Thoracic aorta (tissue), 2 donors: ENCODE data around the gene ERMP1. TPM values are rescaled to one million over a fixed set of nuclear protein-coding genes. Genes with fewer than 3 reads are reported as not detected.

Experiments
- ATAC-seq: fragments of 150-250 bp; one replicate; pipeline ENCODE4 v1.8.0; 2017; ENCODE audit warnings: low read depth; ENCODE audit not compliant: insufficient number of reproducible peaks, low FRiP score
- DNase-seq: peaks from one replicate; pipeline ENCODE4 v3.0.0-alpha.2; 2020; ENCODE audit warnings: low spot score
- H3K27ac ChIP-seq, 2 donors: fragments of 200-600 bp; sonication (generic); 1 replicate in 1 of 2; 2 replicates in 1 of 2; pipeline ENCODE4 v1.5.1; 2016; ENCODE audit warnings: mild to moderate bottlenecking in 2 of 2, moderate library complexity in 2 of 2
- H3K27me3 ChIP-seq: fragments of 200-600 bp; sonication (generic); replicated peaks from 2 replicates; pipeline ENCODE4 v1.6.0; 2016; ENCODE audit warnings: mild to moderate bottlenecking; ENCODE audit not compliant: insufficient read depth
- H3K36me3 ChIP-seq: fragments of 200-600 bp; sonication (generic); one replicate; pipeline ENCODE4 v1.5.1; 2016
- H3K4me1 ChIP-seq, 2 donors: fragments of 200-600 bp; sonication (generic); 1 replicate in 1 of 2; 2 replicates in 1 of 2; pipeline versions ENCODE4 v1.5.1 to v1.6.0; 2016; ENCODE audit warnings: low read depth in 2 of 2, mild to moderate bottlenecking in 1 of 2; ENCODE audit not compliant: control insufficient read depth in 1 of 2
- H3K4me3 ChIP-seq: fragments of 200-600 bp; sonication (generic); 2 replicates; pipeline ENCODE4 v1.5.1; 2016; ENCODE audit warnings: mild to moderate bottlenecking
- H3K9me3 ChIP-seq: fragments of 200-600 bp; sonication (generic); 2 replicates; pipeline ENCODE4 v1.5.1; 2016
- total RNA-seq, 2 donors: library from RNA; depleted of rRNA; stranded (reverse); fragments of >200 nt; gene quantifications; one replicate each; pipeline versions ENCODE4 v1.1.0 to v1.2.3, GENCODE V29; 2016
- TF ChIP-seq, protein P1 (sequence below): fragments of 200-600 bp; sonication (generic); IDR thresholded peaks from one replicate; pipeline ENCODE4 v1.5.1; 2019; ENCODE audit warnings: antibody characterized with exemption

Gene ERMP1
- total RNA-seq, 2 donors from 2014 or later: 9.0 to 14.5 TPM

DNA sequence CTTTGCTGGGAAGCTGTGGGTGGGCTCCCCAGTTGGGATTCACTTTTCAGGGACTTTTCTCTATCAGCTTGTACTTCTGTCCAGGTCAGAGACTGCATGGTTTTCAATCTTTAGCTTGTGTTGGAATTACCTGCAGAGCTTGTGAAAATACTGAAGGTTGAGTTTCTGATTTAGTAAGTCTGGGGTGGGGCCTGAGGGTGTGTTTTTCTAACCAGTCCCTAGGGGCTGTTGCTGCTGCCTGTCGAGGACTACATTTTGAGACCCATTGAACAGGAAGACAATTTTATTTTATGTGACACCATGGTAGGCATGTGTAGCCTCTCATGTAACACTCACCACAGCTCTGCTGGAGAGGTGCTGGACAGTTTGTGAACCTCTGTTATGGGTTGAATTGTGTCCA is 43.1 kb upstream of the ERMP1 start:
- no peak for DNase-seq
- Histone ChIP-seq H3K27me3 (no peaks in the 10 kb centered on the region), H3K9me3 (no peaks in the 10 kb centered on the region), H3K4me3 (no peak overlapping the region), H3K27ac (no peak overlapping the region), H3K36me3 (no peaks in the 10 kb centered on the region), H3K4me1 (no peaks in the 10 kb centered on the region)
- no peak for ATAC-seq
- TF ChIP-seq, protein P1, sequence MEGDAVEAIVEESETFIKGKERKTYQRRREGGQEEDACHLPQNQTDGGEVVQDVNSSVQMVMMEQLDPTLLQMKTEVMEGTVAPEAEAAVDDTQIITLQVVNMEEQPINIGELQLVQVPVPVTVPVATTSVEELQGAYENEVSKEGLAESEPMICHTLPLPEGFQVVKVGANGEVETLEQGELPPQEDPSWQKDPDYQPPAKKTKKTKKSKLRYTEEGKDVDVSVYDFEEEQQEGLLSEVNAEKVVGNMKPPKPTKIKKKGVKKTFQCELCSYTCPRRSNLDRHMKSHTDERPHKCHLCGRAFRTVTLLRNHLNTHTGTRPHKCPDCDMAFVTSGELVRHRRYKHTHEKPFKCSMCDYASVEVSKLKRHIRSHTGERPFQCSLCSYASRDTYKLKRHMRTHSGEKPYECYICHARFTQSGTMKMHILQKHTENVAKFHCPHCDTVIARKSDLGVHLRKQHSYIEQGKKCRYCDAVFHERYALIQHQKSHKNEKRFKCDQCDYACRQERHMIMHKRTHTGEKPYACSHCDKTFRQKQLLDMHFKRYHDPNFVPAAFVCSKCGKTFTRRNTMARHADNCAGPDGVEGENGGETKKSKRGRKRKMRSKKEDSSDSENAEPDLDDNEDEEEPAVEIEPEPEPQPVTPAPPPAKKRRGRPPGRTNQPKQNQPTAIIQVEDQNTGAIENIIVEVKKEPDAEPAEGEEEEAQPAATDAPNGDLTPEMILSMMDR: no peak

DNA sequence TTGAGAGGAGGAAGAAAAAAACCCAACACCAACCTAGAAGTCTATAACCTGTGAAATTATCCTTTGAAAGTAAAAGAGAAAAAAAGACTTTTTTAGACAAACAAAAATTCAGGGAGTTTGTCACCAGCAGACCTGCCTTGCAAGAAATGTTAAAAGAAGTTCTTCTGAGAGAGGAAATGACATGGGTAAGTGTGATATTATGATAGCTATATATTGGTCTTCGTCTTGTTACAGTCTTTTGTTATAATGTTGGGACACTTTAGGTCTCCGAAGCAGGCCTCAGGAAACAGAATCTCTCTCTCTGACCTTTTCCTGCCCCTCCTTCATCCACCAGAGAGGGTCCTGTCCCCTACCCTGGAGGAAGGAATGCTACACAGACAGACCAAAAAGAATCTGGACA is 41.1 kb upstream of the ERMP1 start:
- no peak for ATAC-seq
- no peaks in the 10 kb centered on the region for H3K27me3 ChIP-seq
- no peaks in the 10 kb centered on the region for H3K36me3 ChIP-seq
- H3K4me3 ChIP-seq: no peak overlapping the region
- no peak overlapping the region for H3K27ac ChIP-seq
- no peaks in the 10 kb centered on the region for H3K9me3 ChIP-seq
- H3K4me1 ChIP-seq: no peaks in the 10 kb centered on the region
- TF ChIP-seq, protein P1: no peak
- DNase-seq: no peak

DNA sequence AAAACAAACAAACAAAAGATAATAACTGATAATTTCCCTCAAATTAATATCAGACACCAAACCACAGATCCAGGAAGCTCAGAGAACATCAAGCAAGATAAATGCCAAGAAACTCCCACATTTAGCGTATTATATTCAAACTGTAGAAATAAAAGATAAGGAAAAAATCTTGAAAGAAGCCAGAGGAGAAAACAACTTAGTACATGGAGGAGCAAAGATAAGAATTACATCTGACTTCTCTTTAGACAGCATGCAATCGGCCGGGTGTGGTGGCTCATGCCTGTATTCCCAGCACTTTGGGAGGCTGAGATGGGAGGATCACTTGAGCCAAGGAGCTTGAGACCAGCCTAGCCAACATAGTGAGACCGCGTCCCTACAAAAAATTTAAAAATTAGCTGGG is 40.5 kb upstream of the ERMP1 start:
- TF ChIP-seq, protein P1: no peak
- ATAC-seq: no peak
- H3K27me3 ChIP-seq: no peaks in the 10 kb centered on the region
- H3K36me3 ChIP-seq: no peaks in the 10 kb centered on the region
- H3K9me3 ChIP-seq: no peaks in the 10 kb centered on the region
- no peak overlapping the region for H3K27ac ChIP-seq
- H3K4me3 ChIP-seq: no peak overlapping the region
- DNase-seq: no peak
- H3K4me1 ChIP-seq: no peaks in the 10 kb centered on the region

DNA sequence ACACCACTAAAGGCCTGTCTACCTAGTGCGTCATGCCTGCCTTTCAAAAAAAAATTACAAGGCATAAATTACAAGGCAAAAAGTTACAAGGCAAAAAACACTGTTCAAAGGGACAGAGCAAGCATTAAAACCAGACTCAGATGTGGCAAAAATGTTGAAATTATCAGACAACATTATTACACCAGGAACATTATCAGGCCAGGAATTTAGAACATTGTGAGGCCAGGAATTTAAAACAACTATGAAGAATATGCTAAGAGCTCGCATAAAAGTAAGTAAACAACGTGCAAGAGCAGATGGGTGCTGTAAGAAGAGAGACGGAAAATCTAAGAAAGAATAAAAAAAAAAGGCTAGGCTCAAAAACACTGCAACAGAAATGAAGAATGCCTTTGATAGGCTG is 39.6 kb upstream of the ERMP1 start:
- no peaks in the 10 kb centered on the region for H3K36me3 ChIP-seq
- H3K4me1 ChIP-seq: no peaks in the 10 kb centered on the region
- H3K9me3 ChIP-seq: no peaks in the 10 kb centered on the region
- H3K4me3 ChIP-seq: no peak overlapping the region
- DNase-seq (no peak), ATAC-seq (no peak)
- no peaks in the 10 kb centered on the region for H3K27me3 ChIP-seq
- H3K27ac ChIP-seq: no peak overlapping the region
- TF ChIP-seq, protein P1: no peak

DNA sequence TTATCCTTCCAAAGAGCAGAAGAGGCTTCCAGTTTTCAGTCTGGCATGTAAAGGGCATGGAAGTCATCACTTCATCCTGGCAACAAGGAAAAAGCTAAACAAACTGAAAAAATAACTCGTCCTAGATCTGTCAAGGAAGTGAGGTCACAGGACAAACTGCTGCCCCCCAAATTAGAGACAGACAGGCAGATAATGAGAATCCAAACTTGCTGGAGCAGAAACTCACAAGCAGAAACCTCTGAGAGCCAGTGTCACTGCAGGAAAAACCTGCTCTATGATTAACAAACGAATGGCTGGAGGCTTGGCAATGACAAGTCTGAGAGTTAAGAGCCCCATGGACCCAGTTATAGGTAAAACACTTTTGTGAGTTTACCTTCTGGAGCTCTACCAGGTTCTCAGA is 38.9 kb upstream of the ERMP1 start:
- ATAC-seq (no peak), DNase-seq (no peak)
- Histone ChIP-seq H3K27me3 (no peaks in the 10 kb centered on the region), H3K4me3 (no peak overlapping the region), H3K4me1 (no peaks in the 10 kb centered on the region), H3K9me3 (no peaks in the 10 kb centered on the region), H3K27ac (no peak overlapping the region), H3K36me3 (no peaks in the 10 kb centered on the region)
- TF ChIP-seq, protein P1: no peak
